ENCODE measurements around the gene ADCK1.

The ADCK1 gene

GRCh38 chr14:77868552-77869285 lies 68.8 kb downstream of the ADCK1 start:
- H3F3A ChIP-seq (ENCODE audit: insufficient read depth) = no peaks in the 10 kb centered on the region
- TF ChIP-seq, protein P1, sequence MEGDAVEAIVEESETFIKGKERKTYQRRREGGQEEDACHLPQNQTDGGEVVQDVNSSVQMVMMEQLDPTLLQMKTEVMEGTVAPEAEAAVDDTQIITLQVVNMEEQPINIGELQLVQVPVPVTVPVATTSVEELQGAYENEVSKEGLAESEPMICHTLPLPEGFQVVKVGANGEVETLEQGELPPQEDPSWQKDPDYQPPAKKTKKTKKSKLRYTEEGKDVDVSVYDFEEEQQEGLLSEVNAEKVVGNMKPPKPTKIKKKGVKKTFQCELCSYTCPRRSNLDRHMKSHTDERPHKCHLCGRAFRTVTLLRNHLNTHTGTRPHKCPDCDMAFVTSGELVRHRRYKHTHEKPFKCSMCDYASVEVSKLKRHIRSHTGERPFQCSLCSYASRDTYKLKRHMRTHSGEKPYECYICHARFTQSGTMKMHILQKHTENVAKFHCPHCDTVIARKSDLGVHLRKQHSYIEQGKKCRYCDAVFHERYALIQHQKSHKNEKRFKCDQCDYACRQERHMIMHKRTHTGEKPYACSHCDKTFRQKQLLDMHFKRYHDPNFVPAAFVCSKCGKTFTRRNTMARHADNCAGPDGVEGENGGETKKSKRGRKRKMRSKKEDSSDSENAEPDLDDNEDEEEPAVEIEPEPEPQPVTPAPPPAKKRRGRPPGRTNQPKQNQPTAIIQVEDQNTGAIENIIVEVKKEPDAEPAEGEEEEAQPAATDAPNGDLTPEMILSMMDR (IDR thresholded peaks at IDR 0.05; ENCODE audit: insufficient read depth, low read length, poor library complexity, severe bottlenecking) = no peak
- TF ChIP-seq EZH2phosphoT487 (conservative IDR thresholded peaks at IDR 0.05; ENCODE audit: low read length) = no peak
- no peaks in the 10 kb centered on the region for H3K9me3 ChIP-seq (ENCODE audit: insufficient read depth, low read length)
- H3K36me3 ChIP-seq (ENCODE audit: low read length) = no peaks in the 10 kb centered on the region
- no peak overlapping the region for H3K4me3 ChIP-seq (ENCODE audit: insufficient read depth, low read length, poor library complexity, severe bottlenecking)
- no peak overlapping the region for H3K4me2 ChIP-seq (ENCODE audit: low read depth, low read length, poor library complexity, severe bottlenecking)
- no peaks in the 10 kb centered on the region for H3K9me2 ChIP-seq (replicated peaks; ENCODE audit: insufficient read depth, low read length)
- no peak overlapping the region for H3K27ac ChIP-seq (ENCODE audit: low read depth, low read length)
- H2AFZ ChIP-seq (ENCODE audit: low read depth, low read length, severe bottlenecking) = no peak overlapping the region
- H4K20me1 ChIP-seq (ENCODE audit: low read depth, low read length) = no peaks in the 10 kb centered on the region
- H3K27me3 ChIP-seq (ENCODE audit: low read length) = no peaks in the 10 kb centered on the region
- no peaks in the 10 kb centered on the region for H3K79me2 ChIP-seq (ENCODE audit: insufficient read depth, low read length)
- H3K9ac ChIP-seq (ENCODE audit: low read length) = no peak overlapping the region

GRCh38 chr14:77869340-77869739 lies 69.4 kb downstream of the ADCK1 start:
- Histone ChIP-seq H2AFZ (ENCODE audit: low read depth, low read length, severe bottlenecking) (no peak overlapping the region), H3K4me2 (ENCODE audit: low read depth, low read length, poor library complexity, severe bottlenecking) (no peak overlapping the region), H3K27ac (ENCODE audit: low read depth, low read length) (no peak overlapping the region), H3K9me2 (replicated peaks; ENCODE audit: insufficient read depth, low read length) (no peaks in the 10 kb centered on the region), H4K20me1 (ENCODE audit: low read depth, low read length) (no peaks in the 10 kb centered on the region), H3K79me2 (ENCODE audit: insufficient read depth, low read length) (no peaks in the 10 kb centered on the region), H3K9me3 (ENCODE audit: insufficient read depth, low read length) (no peaks in the 10 kb centered on the region), H3K36me3 (ENCODE audit: low read length) (no peaks in the 10 kb centered on the region), H3K27me3 (ENCODE audit: low read length) (no peaks in the 10 kb centered on the region), H3K4me3 (ENCODE audit: insufficient read depth, low read length, poor library complexity, severe bottlenecking) (no peak overlapping the region), H3F3A (ENCODE audit: insufficient read depth) (no peaks in the 10 kb centered on the region), H3K9ac (ENCODE audit: low read length) (no peak overlapping the region)
- TF ChIP-seq EZH2phosphoT487 (conservative IDR thresholded peaks at IDR 0.05; ENCODE audit: low read length) = no peak
- TF ChIP-seq, protein P1 (IDR thresholded peaks at IDR 0.05; ENCODE audit: insufficient read depth, low read length, poor library complexity, severe bottlenecking) = no peak

GRCh38 chr14:77870646-77871045 lies 70.7 kb downstream of the ADCK1 start:
- no peak overlapping the region for H3K4me2 ChIP-seq (ENCODE audit: low read depth, low read length, poor library complexity, severe bottlenecking)
- no peaks in the 10 kb centered on the region for H4K20me1 ChIP-seq (ENCODE audit: low read depth, low read length)
- H3K9me2 ChIP-seq (replicated peaks; ENCODE audit: insufficient read depth, low read length) = no peaks in the 10 kb centered on the region
- no peak overlapping the region for H3K4me3 ChIP-seq (ENCODE audit: insufficient read depth, low read length, poor library complexity, severe bottlenecking)
- TF ChIP-seq EZH2phosphoT487 (conservative IDR thresholded peaks at IDR 0.05; ENCODE audit: low read length) = no peak
- TF ChIP-seq, protein P1 (IDR thresholded peaks at IDR 0.05; ENCODE audit: insufficient read depth, low read length, poor library complexity, severe bottlenecking) = no peak
- no peak overlapping the region for H2AFZ ChIP-seq (ENCODE audit: low read depth, low read length, severe bottlenecking)
- no peak overlapping the region for H3K9ac ChIP-seq (ENCODE audit: low read length)
- no peaks in the 10 kb centered on the region for H3K9me3 ChIP-seq (ENCODE audit: insufficient read depth, low read length)
- H3K36me3 ChIP-seq (ENCODE audit: low read length) = no peaks in the 10 kb centered on the region
- H3K27ac ChIP-seq (ENCODE audit: low read depth, low read length) = no peak overlapping the region
- no peaks in the 10 kb centered on the region for H3K27me3 ChIP-seq (ENCODE audit: low read length)
- no peaks in the 10 kb centered on the region for H3F3A ChIP-seq (ENCODE audit: insufficient read depth)
- no peaks in the 10 kb centered on the region for H3K79me2 ChIP-seq (ENCODE audit: insufficient read depth, low read length)
